HL-60 (cell line): Measurements from ENCODE around the gene STKLD1.

Experiments
- DNase-seq, 2 experiments: peaks; one replicate each; pipeline ENCODE4 v3.0.0-alpha.2; 2010 to 2020; ENCODE audit warnings: low read depth in 1 of 2, low spot score in 1 of 2
- H3K27ac ChIP-seq: fragments of 250-450 bp; sonication (Bioruptor Pico); replicated peaks from 2 replicates; pipeline ENCODE4 v1.5.1; 2020; ENCODE audit warnings: mild to moderate bottlenecking, moderate library complexity
- H3K27me3 ChIP-seq: fragments of 250-450 bp; sonication (Bioruptor Pico); 2 replicates; pipeline ENCODE4 v1.5.1; 2021; ENCODE audit warnings: mild to moderate bottlenecking, moderate library complexity; ENCODE audit not compliant: insufficient read depth, poor library complexity, severe bottlenecking
- H3K4me3 ChIP-seq: replicated peaks from 2 replicates; pipeline ENCODE4 v1.5.1; 2011; ENCODE audit warnings: mild to moderate bottlenecking, control low read depth, low read length; ENCODE audit not compliant: insufficient read depth
- GABPA ChIP-seq: IDR thresholded peaks from 2 replicates; pipeline ENCODE4 v1.6.1; 2012; ENCODE audit warnings: low read depth
- POLR2AphosphoS5 ChIP-seq: IDR thresholded peaks from 2 replicates; pipeline ENCODE4 v1.6.1; 2012; ENCODE audit warnings: low read depth
- SPI1 ChIP-seq: IDR thresholded peaks from 2 replicates; pipeline ENCODE4 v1.6.1; 2012; ENCODE audit warnings: low read depth, mild to moderate bottlenecking, borderline replicate concordance
- TF ChIP-seq, protein P1 (sequence below): IDR thresholded peaks from 2 replicates; pipeline ENCODE4 v1.6.1; 2012; ENCODE audit warnings: low read depth; ENCODE audit not compliant: insufficient replicate concordance
- TF ChIP-seq, protein P2 (sequence below): IDR thresholded peaks from one replicate; pipeline ENCODE4 v1.5.1; 2011; ENCODE audit warnings: low read length, control low read depth, inconsistent platforms; ENCODE audit not compliant: insufficient read depth

Gene STKLD1

DNA sequence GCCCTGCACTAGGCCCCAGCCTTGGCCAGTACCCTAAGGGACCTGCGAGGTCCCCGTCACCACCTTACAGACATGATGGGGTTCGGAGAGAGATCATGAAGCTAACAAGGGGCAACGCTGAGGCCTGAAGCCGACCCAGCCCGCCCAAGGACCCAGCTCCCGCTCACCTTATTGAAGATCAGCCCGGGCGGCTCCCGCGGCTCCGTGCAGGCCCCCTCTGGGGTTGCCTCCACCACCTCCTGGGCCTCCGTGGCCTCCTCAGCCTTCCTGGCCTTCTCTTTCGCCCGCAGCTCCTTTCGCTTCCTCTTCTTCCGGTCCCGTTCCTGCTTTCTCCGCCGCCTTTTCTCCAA, 43.8 kb upstream of the STKLD1 start:
- no peak for TF ChIP-seq GABPA
- TF ChIP-seq SPI1: no peak
- TF ChIP-seq POLR2AphosphoS5: no peak
- TF ChIP-seq, protein P1, sequence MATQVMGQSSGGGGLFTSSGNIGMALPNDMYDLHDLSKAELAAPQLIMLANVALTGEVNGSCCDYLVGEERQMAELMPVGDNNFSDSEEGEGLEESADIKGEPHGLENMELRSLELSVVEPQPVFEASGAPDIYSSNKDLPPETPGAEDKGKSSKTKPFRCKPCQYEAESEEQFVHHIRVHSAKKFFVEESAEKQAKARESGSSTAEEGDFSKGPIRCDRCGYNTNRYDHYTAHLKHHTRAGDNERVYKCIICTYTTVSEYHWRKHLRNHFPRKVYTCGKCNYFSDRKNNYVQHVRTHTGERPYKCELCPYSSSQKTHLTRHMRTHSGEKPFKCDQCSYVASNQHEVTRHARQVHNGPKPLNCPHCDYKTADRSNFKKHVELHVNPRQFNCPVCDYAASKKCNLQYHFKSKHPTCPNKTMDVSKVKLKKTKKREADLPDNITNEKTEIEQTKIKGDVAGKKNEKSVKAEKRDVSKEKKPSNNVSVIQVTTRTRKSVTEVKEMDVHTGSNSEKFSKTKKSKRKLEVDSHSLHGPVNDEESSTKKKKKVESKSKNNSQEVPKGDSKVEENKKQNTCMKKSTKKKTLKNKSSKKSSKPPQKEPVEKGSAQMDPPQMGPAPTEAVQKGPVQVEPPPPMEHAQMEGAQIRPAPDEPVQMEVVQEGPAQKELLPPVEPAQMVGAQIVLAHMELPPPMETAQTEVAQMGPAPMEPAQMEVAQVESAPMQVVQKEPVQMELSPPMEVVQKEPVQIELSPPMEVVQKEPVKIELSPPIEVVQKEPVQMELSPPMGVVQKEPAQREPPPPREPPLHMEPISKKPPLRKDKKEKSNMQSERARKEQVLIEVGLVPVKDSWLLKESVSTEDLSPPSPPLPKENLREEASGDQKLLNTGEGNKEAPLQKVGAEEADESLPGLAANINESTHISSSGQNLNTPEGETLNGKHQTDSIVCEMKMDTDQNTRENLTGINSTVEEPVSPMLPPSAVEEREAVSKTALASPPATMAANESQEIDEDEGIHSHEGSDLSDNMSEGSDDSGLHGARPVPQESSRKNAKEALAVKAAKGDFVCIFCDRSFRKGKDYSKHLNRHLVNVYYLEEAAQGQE: no peak
- TF ChIP-seq, protein P2, sequence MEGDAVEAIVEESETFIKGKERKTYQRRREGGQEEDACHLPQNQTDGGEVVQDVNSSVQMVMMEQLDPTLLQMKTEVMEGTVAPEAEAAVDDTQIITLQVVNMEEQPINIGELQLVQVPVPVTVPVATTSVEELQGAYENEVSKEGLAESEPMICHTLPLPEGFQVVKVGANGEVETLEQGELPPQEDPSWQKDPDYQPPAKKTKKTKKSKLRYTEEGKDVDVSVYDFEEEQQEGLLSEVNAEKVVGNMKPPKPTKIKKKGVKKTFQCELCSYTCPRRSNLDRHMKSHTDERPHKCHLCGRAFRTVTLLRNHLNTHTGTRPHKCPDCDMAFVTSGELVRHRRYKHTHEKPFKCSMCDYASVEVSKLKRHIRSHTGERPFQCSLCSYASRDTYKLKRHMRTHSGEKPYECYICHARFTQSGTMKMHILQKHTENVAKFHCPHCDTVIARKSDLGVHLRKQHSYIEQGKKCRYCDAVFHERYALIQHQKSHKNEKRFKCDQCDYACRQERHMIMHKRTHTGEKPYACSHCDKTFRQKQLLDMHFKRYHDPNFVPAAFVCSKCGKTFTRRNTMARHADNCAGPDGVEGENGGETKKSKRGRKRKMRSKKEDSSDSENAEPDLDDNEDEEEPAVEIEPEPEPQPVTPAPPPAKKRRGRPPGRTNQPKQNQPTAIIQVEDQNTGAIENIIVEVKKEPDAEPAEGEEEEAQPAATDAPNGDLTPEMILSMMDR: no peak
- Histone ChIP-seq H3K4me3 (no peak overlapping the region), H3K27me3 (no peaks in the 10 kb centered on the region), H3K27ac (no peak overlapping the region)
- no peak for DNase-seq

- Histone ChIP-seq H3K27ac (no peak overlapping the region), H3K27me3 (no peaks in the 10 kb centered on the region), H3K4me3 (no peak overlapping the region)
- no peak for DNase-seq
- TF ChIP-seq GABPA (no peak), SPI1 (no peak), POLR2AphosphoS5 (no peak)
- TF ChIP-seq, protein P1: no peak
- TF ChIP-seq, protein P2: no peak
Measured at GRCh38 chr9:133333011-133333410, 43.2 kb upstream of the STKLD1 start.

- H3K27me3 ChIP-seq: no peaks in the 10 kb centered on the region
- H3K27ac ChIP-seq: no peak overlapping the region
- TF ChIP-seq POLR2AphosphoS5: no peak
- TF ChIP-seq, protein P2: no peak
- TF ChIP-seq SPI1: no peak
- TF ChIP-seq, protein P1: no peak
- no peak for TF ChIP-seq GABPA
- no peak for DNase-seq
- H3K4me3 ChIP-seq: no peak overlapping the region
Measured at GRCh38 chr9:133333566-133333965, 42.6 kb upstream of the STKLD1 start.
